Keratinocyte (primary cell): ENCODE data around the gene CYBB. TPM values are rescaled to one million over a fixed set of nuclear protein-coding genes. Genes with fewer than 3 reads are reported as not detected.

Source experiments
- DNase-seq: peaks from one replicate; pipeline ENCODE4 v3.0.0-alpha.2; 2011; ENCODE audit warnings: low read depth, missing footprints, low spot score
- FAIRE-seq: peaks from 2 replicates; lab custom pipeline; 2011; peaks lifted over from hg19 to GRCh38; lab: Jason Lieb, UNC
- H2AFZ ChIP-seq: 2 replicates; pipeline ENCODE4 v1.6.0; 2012; ENCODE audit warnings: low read length, control low read depth, inconsistent platforms; ENCODE audit not compliant: control insufficient read depth
- H3K27ac ChIP-seq: 2 replicates; pipeline ENCODE4 v1.5.1; 2011; ENCODE audit warnings: low read length; ENCODE audit not compliant: control insufficient read depth, insufficient read depth
- H3K27me3 ChIP-seq: 3 replicates; pipeline ENCODE4 v1.6.0; 2011; ENCODE audit warnings: low read length; ENCODE audit not compliant: control insufficient read depth, insufficient read depth; ENCODE audit errors: extremely low read depth
- H3K36me3 ChIP-seq, 2 experiments: 2 replicates in 1 of 2; 3 replicates in 1 of 2; pipeline ENCODE4 v1.5.1; 2011; ENCODE audit warnings: low read length in 2 of 2, mild to moderate bottlenecking in 1 of 2; ENCODE audit not compliant: control insufficient read depth in 2 of 2, insufficient read depth in 2 of 2; ENCODE audit errors: extremely low read depth in 1 of 2
- H3K4me1 ChIP-seq: 3 replicates; pipeline ENCODE4 v1.5.1; 2011; ENCODE audit warnings: low read length; ENCODE audit not compliant: control insufficient read depth, insufficient read depth; ENCODE audit errors: extremely low read depth
- H3K4me2 ChIP-seq: 3 replicates; pipeline ENCODE4 v1.6.0; 2011; ENCODE audit warnings: low read depth, low read length; ENCODE audit not compliant: control insufficient read depth, insufficient read depth; ENCODE audit errors: extremely low read depth
- H3K4me3 ChIP-seq, 3 experiments: fragments of 200-600 bp in 1 of 3; sonication (generic) in 1 of 3; 2 replicates in 2 of 3; 3 replicates in 1 of 3; pipeline ENCODE4 v1.5.1; 2011 to 2016; ENCODE audit warnings: low read length in 3 of 3, mild to moderate bottlenecking in 3 of 3, control low read depth in 2 of 3, inconsistent platforms in 1 of 3, low read depth in 1 of 3, mixed read lengths in 1 of 3, mixed run types in 1 of 3, moderate library complexity in 1 of 3; ENCODE audit not compliant: control insufficient read depth in 2 of 3, insufficient read depth in 2 of 3; ENCODE audit errors: extremely low read depth in 1 of 3
- H3K79me2 ChIP-seq: 2 replicates; pipeline ENCODE4 v1.6.0; 2012; ENCODE audit warnings: low read length; ENCODE audit not compliant: control insufficient read depth, insufficient read depth
- H3K9ac ChIP-seq: 3 replicates; pipeline ENCODE4 v1.6.0; 2011; ENCODE audit warnings: low read length; ENCODE audit not compliant: control insufficient read depth, insufficient read depth; ENCODE audit errors: extremely low read depth
- H3K9me1 ChIP-seq: 3 replicates; pipeline ENCODE4 v1.6.0; 2011; ENCODE audit warnings: low read length; ENCODE audit not compliant: control insufficient read depth, insufficient read depth; ENCODE audit errors: extremely low read depth
- H3K9me3 ChIP-seq: 2 replicates; pipeline ENCODE4 v1.5.1; 2012; ENCODE audit warnings: low read depth, low read length; ENCODE audit not compliant: control insufficient read depth
- H4K20me1 ChIP-seq: 3 replicates; pipeline ENCODE4 v1.6.0; 2011; ENCODE audit warnings: low read length; ENCODE audit not compliant: control insufficient read depth, insufficient read depth; ENCODE audit errors: extremely low read depth
- CTCF ChIP-seq, 3 experiments: IDR thresholded peaks in 1 of 3; conservative IDR thresholded peaks in 1 of 3; optimal IDR thresholded peaks in 1 of 3; 2 replicates in 2 of 3; 3 replicates in 1 of 3; pipeline versions ENCODE3 to v1.5.1; 2011; ENCODE audit warnings: low read length in 3 of 3, mild to moderate bottlenecking in 3 of 3, moderate library complexity in 2 of 3, control low read depth in 1 of 3, inconsistent platforms in 1 of 3; ENCODE audit not compliant: insufficient read depth in 2 of 3; ENCODE audit errors: extremely low read depth in 1 of 3
- EZH2 ChIP-seq: IDR thresholded peaks from one replicate; pipeline ENCODE4 v1.6.1; 2012; ENCODE audit warnings: inconsistent platforms, mild to moderate bottlenecking, low read length, moderate library complexity
- dilution Hi-C: fragments of 300-500 bp; cut with MboI; formaldehyde crosslinking; loops from one replicate; pipeline ENCODE4 v1.7.0; 2020; ENCODE audit warnings: low sequenced_read_pairs; ENCODE audit not compliant: extremely low pct_ligation_motif_present
- polyA plus RNA-seq, 5 experiments: library from polyadenylated mRNA; depleted of rRNA in 3 of 5; stranded (reverse) in 3 of 5; stranded (forward) in 1 of 5; unstranded in 1 of 5; fragments of >200 nt; gene quantifications; 1 replicate in 1 of 5; 2 replicates in 3 of 5; 3 replicates in 1 of 5; pipeline versions ENCODE4 v1.2.1 to v1.2.3, GENCODE V29; 2011 to 2012; ENCODE audit warnings: missing spikeins in 2 of 5, low read depth in 1 of 5, low replicate concordance in 1 of 5

CYBB gene
- polyA plus RNA-seq, 1 donor (not counting 4 experiments of a cell fraction or from before 2014, with no cell fraction given), result 0.03 TPM

DNA sequence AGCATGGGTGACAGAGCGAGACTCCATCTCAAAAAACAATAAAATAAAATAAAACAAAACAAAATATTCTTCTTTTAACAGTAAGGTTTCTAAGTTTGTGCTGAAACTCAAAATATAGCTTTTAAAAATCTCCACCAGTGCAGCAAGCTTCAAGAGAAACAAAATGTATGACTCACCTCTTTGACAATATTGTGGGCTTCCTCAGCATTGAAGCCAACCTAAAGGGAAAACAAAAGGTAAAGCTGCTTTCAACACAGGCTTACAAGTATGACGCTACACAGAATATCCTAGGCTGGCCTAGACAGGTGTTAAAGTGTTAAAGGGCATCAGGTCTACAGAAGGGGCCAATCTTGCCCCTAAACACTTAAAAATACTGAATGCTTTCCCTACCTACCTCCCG, 66.3 kb downstream of the CYBB start:
- Histone ChIP-seq H3K4me1 (no peaks in the 10 kb centered on the region), H3K27ac (peak overlapping the region; percentile 58), H2AFZ (no peak overlapping the region), H3K9ac (no peak overlapping the region), H3K79me2 (no peaks in the 10 kb centered on the region), H3K36me3 (no peaks in the 10 kb centered on the region), H3K27me3 (no peaks in the 10 kb centered on the region), H3K9me1 (no peaks in the 10 kb centered on the region), H3K4me2 (peak overlapping the region; percentile 64), H4K20me1 (no peaks in the 10 kb centered on the region), H3K4me3 (peak overlapping the region in 1 of 3 experiments; percentile 68), H3K9me3 (no peaks in the 10 kb centered on the region)
- TF ChIP-seq EZH2 (no peak), CTCF (optimal IDR thresholded peaks at IDR 0.05 in 1 of 3, IDR thresholded peaks at IDR 0.05 in 1 of 3, conservative IDR thresholded peaks at IDR 0.05 in 1 of 3; ENCODE audit: extremely low read depth in 1 of 3, insufficient read depth in 2 of 3, low read length in 3 of 3) (no peak)
- dilution Hi-C loops, result no loop called here
- FAIRE-seq, result no peak
- no peak for DNase-seq

DNA sequence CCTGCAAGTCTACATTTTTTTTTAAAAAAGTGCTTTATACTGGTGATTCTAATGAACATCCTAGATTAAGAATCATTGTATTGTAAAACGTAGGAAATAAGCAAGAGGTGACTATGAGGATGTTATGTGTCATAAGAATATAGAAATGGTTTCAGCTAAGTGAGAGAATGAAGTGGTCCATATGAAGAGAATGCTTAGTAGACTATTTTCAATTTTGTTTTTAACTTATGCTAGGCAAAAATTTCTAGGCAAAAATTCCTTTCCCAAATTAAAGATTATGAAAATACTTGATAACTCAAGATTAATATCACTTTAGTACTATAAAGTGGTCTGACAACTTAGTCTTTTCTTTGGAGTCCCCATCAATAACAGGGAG, 66.7 kb downstream of the CYBB start:
- Histone ChIP-seq H3K9ac (peak overlapping the region; percentile 75), H3K4me2 (peak overlapping the region; percentile 64), H3K79me2 (no peaks in the 10 kb centered on the region), H3K4me1 (no peaks in the 10 kb centered on the region), H3K9me3 (no peaks in the 10 kb centered on the region), H2AFZ (no peak overlapping the region), H4K20me1 (no peaks in the 10 kb centered on the region), H3K27ac (peak overlapping the region; percentile 58), H3K4me3 (peak overlapping the region; percentile 68 to 70 (median 69)), H3K9me1 (no peaks in the 10 kb centered on the region), H3K36me3 (no peaks in the 10 kb centered on the region), H3K27me3 (no peaks in the 10 kb centered on the region)
- no peak for FAIRE-seq
- DNase-seq, result no peak
- dilution Hi-C loops, result no loop called here
- TF ChIP-seq CTCF (optimal IDR thresholded peaks at IDR 0.05 in 1 of 3, IDR thresholded peaks at IDR 0.05 in 1 of 3, conservative IDR thresholded peaks at IDR 0.05 in 1 of 3; ENCODE audit: extremely low read depth in 1 of 3, insufficient read depth in 2 of 3, low read length in 3 of 3), result no peak
- TF ChIP-seq EZH2, result no peak
